K562 (cell line): ENCODE data around the gene C17orf114.

Experiments used
- BHLHE40 ChIP-seq: IDR thresholded peaks from 2 replicates; pipeline ENCODE4 v1.6.1; 2011; ENCODE audit warnings: low read length, improper control_type of control experiment
- ELF4 ChIP-seq: fragments of 450-650 bp; formaldehyde crosslinking; IDR thresholded peaks from 2 replicates; pipeline ENCODE4 v1.4.0; 2022; ENCODE audit warnings: missing genetic modification characterization
- ESRRA ChIP-seq: fragments of 450-650 bp; IDR thresholded peaks from 2 replicates; pipeline ENCODE4 v1.6.1; 2014; ENCODE audit warnings: low read depth, mild to moderate bottlenecking, moderate library complexity, borderline replicate concordance
- MECOM ChIP-seq: fragments of 250-450 bp; sonication (Bioruptor Pico); IDR thresholded peaks from 2 replicates; pipeline ENCODE4 v1.8.0; 2022; ENCODE audit warnings: inconsistent platforms
- SRF ChIP-seq, 2 experiments: fragments of 250-450, 450-650 bp in 1 of 2; sonication (Bioruptor Pico) in 1 of 2; sonication (generic) in 1 of 2; formaldehyde crosslinking; IDR thresholded peaks; 2 replicates each; pipeline versions ENCODE4 v1.5.0 to v1.5.1; 2020 to 2022; ENCODE audit warnings: mild to moderate bottlenecking in 1 of 2, missing genetic modification reagents in 1 of 2
- ZNF121 ChIP-seq: sonication (generic); formaldehyde crosslinking; conservative IDR thresholded peaks from 2 replicates; pipeline ENCODE4 v1.8.0; 2022; ENCODE audit warnings: missing genetic modification reagents
- TF ChIP-seq, protein P1 (sequence below): sonication (generic); formaldehyde crosslinking; IDR thresholded peaks from 2 replicates; pipeline ENCODE4 v1.8.1; 2023; ENCODE audit warnings: missing genetic modification reagents, mild to moderate bottlenecking, borderline replicate concordance
- TF ChIP-seq, protein P2 (sequence below): fragments of 250-450 bp; sonication (Bioruptor Pico); IDR thresholded peaks from 2 replicates; pipeline ENCODE4 v1.4.0; 2020; ENCODE audit warnings: mild to moderate bottlenecking, moderate library complexity, borderline replicate concordance

DNA sequence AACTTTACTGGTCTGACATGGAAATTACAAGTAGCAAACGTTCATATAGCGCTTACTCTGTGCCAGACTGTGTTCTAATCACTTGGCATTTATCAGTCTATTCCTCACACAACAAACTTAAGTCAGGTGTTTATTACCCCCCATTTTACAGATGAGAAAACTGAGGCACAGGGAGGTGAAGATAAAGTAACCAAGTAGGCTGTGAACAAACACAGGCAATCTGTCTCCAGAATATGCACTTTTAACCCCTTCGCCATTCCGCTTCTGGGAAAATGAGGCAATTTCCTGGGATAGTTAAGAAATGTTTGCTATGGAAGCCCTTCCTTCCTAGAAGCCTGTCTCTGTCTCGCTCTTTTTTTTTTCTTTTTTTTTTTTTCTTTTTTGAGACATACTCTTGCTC lies 50.2 kb downstream of the C17orf114 start:
- TF ChIP-seq SRF (CRISPR knock-in tag; IDR thresholded peaks at IDR 0.05) (no peak), MECOM (CRISPR knock-in tag) (no peak), ELF4 (no peak), ZNF121 (CRISPR knock-in tag) (no peak), ESRRA (no peak), BHLHE40 (no peak)
- TF ChIP-seq, protein P1, sequence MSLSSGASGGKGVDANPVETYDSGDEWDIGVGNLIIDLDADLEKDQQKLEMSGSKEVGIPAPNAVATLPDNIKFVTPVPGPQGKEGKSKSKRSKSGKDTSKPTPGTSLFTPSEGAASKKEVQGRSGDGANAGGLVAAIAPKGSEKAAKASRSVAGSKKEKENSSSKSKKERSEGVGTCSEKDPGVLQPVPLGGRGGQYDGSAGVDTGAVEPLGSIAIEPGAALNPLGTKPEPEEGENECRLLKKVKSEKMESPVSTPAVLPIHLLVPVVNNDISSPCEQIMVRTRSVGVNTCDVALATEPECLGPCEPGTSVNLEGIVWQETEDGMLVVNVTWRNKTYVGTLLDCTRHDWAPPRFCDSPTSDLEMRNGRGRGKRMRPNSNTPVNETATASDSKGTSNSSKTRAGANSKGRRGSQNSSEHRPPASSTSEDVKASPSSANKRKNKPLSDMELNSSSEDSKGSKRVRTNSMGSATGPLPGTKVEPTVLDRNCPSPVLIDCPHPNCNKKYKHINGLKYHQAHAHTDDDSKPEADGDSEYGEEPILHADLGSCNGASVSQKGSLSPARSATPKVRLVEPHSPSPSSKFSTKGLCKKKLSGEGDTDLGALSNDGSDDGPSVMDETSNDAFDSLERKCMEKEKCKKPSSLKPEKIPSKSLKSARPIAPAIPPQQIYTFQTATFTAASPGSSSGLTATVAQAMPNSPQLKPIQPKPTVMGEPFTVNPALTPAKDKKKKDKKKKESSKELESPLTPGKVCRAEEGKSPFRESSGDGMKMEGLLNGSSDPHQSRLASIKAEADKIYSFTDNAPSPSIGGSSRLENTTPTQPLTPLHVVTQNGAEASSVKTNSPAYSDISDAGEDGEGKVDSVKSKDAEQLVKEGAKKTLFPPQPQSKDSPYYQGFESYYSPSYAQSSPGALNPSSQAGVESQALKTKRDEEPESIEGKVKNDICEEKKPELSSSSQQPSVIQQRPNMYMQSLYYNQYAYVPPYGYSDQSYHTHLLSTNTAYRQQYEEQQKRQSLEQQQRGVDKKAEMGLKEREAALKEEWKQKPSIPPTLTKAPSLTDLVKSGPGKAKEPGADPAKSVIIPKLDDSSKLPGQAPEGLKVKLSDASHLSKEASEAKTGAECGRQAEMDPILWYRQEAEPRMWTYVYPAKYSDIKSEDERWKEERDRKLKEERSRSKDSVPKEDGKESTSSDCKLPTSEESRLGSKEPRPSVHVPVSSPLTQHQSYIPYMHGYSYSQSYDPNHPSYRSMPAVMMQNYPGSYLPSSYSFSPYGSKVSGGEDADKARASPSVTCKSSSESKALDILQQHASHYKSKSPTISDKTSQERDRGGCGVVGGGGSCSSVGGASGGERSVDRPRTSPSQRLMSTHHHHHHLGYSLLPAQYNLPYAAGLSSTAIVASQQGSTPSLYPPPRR (CRISPR knock-in tag), result no peak
- TF ChIP-seq, protein P2, sequence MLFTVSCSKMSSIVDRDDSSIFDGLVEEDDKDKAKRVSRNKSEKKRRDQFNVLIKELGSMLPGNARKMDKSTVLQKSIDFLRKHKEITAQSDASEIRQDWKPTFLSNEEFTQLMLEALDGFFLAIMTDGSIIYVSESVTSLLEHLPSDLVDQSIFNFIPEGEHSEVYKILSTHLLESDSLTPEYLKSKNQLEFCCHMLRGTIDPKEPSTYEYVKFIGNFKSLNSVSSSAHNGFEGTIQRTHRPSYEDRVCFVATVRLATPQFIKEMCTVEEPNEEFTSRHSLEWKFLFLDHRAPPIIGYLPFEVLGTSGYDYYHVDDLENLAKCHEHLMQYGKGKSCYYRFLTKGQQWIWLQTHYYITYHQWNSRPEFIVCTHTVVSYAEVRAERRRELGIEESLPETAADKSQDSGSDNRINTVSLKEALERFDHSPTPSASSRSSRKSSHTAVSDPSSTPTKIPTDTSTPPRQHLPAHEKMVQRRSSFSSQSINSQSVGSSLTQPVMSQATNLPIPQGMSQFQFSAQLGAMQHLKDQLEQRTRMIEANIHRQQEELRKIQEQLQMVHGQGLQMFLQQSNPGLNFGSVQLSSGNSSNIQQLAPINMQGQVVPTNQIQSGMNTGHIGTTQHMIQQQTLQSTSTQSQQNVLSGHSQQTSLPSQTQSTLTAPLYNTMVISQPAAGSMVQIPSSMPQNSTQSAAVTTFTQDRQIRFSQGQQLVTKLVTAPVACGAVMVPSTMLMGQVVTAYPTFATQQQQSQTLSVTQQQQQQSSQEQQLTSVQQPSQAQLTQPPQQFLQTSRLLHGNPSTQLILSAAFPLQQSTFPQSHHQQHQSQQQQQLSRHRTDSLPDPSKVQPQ (CRISPR knock-in tag), result no peak
